ENCODE results near the gene GOLGA6L7.
"Not testable (repeated sequence)": the region's sequence is repeated elsewhere in the genome, so short reads cannot be mapped to it uniquely, and the experiment has no call there.

GOLGA6L7 gene

GRCh38 chr15:28861031-28861534, 12.6 kb upstream of the GOLGA6L7 start:
- TF ChIP-seq, protein P1, sequence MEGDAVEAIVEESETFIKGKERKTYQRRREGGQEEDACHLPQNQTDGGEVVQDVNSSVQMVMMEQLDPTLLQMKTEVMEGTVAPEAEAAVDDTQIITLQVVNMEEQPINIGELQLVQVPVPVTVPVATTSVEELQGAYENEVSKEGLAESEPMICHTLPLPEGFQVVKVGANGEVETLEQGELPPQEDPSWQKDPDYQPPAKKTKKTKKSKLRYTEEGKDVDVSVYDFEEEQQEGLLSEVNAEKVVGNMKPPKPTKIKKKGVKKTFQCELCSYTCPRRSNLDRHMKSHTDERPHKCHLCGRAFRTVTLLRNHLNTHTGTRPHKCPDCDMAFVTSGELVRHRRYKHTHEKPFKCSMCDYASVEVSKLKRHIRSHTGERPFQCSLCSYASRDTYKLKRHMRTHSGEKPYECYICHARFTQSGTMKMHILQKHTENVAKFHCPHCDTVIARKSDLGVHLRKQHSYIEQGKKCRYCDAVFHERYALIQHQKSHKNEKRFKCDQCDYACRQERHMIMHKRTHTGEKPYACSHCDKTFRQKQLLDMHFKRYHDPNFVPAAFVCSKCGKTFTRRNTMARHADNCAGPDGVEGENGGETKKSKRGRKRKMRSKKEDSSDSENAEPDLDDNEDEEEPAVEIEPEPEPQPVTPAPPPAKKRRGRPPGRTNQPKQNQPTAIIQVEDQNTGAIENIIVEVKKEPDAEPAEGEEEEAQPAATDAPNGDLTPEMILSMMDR (IDR thresholded peaks at IDR 0.05; ENCODE audit: control insufficient read depth, insufficient read depth, low read depth, low read length, missing control alignments), result no peak
- no peak overlapping the region for H3K4me3 ChIP-seq (ENCODE audit: control insufficient read depth, low read depth, low read length)
- peak; percentile 3 for DNase-seq (ENCODE audit: low read depth)

DNA sequence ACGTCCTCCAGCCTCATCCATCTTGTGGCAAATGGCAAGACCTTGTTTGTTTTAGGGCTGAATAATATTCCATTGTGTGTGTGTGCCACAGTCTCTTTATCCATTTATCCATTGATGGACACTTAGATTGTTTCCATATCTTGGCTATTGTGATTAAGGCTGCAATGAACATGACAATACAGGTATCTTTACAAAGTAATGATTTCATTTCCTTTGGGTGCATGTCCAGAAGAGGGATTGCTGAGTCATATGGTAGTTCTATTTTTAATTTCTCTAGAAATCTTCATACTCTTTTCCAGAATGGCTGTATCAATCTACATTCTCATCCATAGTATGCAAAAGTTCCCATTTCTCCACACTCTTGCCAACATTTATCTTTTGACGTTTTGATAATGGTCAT, 6.1 kb upstream of the GOLGA6L7 start:
- DNase-seq (ENCODE audit: low read depth); H3K4me3 ChIP-seq (ENCODE audit: control insufficient read depth, low read depth, low read length): not testable (repeated sequence)

- H3K4me3 ChIP-seq (ENCODE audit: control insufficient read depth, low read depth, low read length); DNase-seq (ENCODE audit: low read depth): not testable (repeated sequence)
These were observed 5.2 kb upstream of the GOLGA6L7 start for GRCh38 chr15:28853654-28854053.

DNA sequence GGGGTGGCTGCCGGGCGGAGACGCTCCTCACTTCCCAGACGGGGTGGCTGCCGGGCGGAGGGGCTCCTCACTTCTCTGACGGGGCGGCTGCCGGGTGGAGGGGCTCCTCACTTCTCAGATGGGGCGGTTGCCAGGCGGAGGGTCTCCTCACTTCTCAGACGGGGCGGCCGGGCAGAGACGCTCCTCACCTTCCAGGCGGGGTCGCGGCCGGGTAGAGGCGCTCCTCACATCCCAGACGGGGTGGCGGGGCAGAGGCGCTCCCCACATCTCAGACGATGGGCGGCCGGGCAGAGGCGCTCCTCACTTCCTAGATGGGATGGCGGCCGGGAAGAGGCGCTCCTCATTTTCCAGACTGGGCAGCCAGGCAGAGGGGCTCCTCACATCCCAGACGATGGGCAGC, 1.3 kb upstream of the GOLGA6L7 start:
- not testable (repeated sequence) for DNase-seq (ENCODE audit: low read depth); H3K4me3 ChIP-seq (ENCODE audit: control insufficient read depth, low read depth, low read length)

DNA sequence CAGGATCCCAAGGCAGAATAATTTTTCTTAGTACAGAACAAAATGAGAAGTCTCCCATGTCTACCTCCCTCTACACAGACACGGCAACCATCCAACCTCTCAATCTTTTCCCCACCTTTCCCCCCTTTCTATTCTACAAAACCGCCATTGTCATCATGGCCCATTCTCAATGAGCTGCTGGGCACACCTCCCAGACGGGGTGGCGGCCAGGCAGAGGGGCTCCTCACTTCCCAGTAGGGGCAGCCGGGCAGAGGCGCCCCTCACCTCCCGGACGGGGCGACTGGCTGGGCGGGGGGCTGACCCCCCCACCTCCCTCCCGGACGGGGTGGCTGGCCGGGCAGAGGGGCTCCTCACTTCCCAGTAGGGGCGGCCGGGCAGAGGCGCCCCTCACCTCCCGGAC, 827 bp upstream of the GOLGA6L7 start:
- H3K4me3 ChIP-seq (ENCODE audit: control insufficient read depth, low read depth, low read length); DNase-seq (ENCODE audit: low read depth): not testable (repeated sequence)

GRCh38 chr15:28847959-28848358, 485 bp downstream of the GOLGA6L7 start:
- not testable (repeated sequence) for DNase-seq (ENCODE audit: low read depth); H3K4me3 ChIP-seq (ENCODE audit: control insufficient read depth, low read depth, low read length)

- not testable (repeated sequence) for DNase-seq (ENCODE audit: low read depth); H3K4me3 ChIP-seq (ENCODE audit: control insufficient read depth, low read depth, low read length)
These were observed 1.2 kb downstream of the GOLGA6L7 start for GRCh38 chr15:28847247-28847646.

DNA sequence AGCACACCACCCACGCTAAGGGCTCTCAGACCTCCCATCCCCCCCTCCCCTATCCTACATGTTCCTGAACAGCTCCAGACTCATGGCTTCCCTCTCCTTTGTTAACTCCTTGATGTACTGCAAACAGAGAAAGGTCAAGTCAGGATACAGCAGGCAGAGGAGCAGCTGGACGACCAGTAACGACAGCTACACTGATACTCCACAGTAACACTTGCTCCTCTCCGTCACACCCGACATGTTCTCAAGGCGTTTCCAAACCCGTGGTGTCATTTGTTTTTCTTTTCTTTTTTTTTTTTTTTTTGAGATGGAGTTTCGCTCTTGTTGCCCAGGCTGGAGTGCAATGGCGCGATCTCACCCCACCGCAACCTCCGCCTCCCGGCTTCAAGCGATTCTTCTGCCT, 4.3 kb downstream of the GOLGA6L7 start:
- H3K4me3 ChIP-seq (ENCODE audit: control insufficient read depth, low read depth, low read length); DNase-seq (ENCODE audit: low read depth): not testable (repeated sequence)

- DNase-seq (ENCODE audit: low read depth); H3K4me3 ChIP-seq (ENCODE audit: control insufficient read depth, low read depth, low read length): not testable (repeated sequence)
These were observed 4.9 kb downstream of the GOLGA6L7 start for GRCh38 chr15:28843520-28843919.

GRCh38 chr15:28842210-28842609, 6.2 kb downstream of the GOLGA6L7 start:
- H3K4me3 ChIP-seq (ENCODE audit: control insufficient read depth, low read depth, low read length); DNase-seq (ENCODE audit: low read depth): not testable (repeated sequence)

DNA sequence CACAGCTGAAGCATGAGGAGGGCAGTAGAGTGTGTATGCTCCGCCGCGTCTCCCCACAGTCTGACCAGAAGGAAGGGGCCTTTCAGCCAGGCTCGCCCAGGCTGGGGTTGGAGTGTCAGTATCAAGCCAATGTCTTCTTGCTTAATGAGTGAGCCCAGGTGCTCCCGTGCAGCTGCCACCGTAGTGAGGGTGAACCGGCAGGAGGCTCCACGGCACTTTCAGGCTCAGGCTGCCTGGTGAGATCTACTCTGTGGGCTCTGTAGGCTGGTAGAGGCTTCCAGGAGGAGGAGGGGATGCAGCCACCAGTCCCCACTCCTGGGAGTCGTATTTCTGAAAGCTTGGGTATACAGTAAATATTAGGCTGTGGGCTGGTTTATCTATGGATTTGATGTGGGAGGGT, 8.2 kb downstream of the GOLGA6L7 start:
- not testable (repeated sequence) for DNase-seq (ENCODE audit: low read depth); H3K4me3 ChIP-seq (ENCODE audit: control insufficient read depth, low read depth, low read length)

DNA sequence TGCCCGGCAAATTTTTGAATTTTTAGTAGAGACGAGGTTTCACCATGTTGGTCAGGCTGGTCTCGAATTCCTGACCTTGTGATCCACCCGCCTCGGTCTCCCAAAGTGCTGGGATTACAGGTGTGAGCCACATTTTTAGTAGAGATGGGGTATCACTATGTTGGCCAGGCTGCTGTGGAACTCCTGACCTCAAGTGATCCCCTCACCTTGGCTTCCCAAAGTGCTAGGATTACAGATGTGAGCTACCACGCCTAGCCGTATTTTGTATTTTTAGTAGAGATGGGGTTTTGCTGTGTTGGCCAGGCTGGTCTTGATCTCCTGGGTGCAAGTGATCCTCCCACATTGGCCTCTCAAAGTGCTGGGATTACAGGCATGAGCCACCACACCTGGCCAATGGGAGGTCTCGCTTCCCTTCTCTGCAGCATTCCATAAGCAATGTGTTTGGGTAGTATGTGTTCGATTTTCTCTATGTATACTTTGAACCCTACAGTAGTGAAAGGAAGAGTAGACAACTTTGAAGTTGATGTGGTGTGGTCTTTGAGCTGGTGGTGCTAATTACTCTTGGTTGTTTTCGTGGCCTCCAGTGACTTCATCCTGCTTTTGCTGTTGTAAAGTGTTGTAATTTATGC, 13.4 kb downstream of the GOLGA6L7 start:
- not testable (repeated sequence) for H3K4me3 ChIP-seq (ENCODE audit: control insufficient read depth, low read depth, low read length); DNase-seq (ENCODE audit: low read depth)

DNA sequence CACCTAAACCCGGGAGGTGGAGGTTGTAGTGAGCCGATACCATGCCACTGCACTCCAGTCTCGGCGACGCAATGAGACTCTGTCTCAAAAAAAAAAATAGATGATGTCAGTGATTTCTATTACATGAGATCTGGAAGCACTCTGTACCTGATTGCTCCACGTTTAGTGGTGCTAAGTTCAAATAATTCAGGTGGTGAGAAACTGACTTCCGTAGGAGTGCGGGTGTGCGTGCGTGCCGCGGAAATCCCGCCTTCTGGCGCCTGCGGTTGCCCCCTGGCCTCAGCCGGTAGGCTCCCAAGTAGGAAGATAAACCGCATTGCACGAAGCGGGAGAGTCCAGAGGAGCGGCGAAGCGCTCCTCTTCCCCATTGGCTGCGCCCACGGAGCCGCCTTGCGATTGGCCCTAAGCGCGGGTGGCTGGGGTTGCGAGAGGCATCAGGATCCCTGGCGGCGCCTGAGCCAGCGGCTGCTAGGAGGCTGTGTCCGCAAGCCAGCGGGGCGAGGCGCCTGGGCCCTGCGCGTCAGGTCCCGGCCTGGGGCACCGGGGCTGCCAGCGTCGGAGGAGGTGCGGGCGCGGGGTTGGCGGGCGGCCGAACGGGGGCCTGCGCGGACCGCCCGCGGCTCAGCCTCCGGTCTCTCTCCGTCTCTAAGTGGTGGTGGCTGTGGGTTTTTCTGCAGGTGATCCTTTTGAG, 16.4 kb downstream of the GOLGA6L7 start:
- H3K4me3 ChIP-seq (ENCODE audit: control insufficient read depth, low read depth, low read length); DNase-seq (ENCODE audit: low read depth): not testable (repeated sequence)

DNA sequence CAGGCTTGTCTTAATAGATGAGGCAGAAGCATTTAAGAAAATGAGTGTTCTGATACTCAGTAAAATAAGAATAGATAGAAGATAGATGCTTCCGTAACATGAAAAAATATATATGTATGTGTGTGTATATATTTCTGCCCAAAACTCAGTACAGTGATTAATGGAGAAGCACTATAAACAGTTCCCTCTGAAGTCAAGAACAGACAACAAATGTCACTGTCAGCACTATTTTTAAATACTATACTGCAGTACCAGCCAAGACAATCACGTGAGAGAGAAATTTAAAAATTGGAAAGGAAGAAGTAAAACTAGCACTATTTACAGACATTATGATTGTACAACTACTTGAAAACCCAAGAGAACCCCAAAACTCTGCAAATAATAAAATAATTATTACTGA, 27.0 kb downstream of the GOLGA6L7 start:
- DNase-seq (ENCODE audit: low read depth); H3K4me3 ChIP-seq (ENCODE audit: control insufficient read depth, low read depth, low read length): not testable (repeated sequence)

GRCh38 chr15:28819930-28820295, 28.5 kb downstream of the GOLGA6L7 start:
- not testable (repeated sequence) for H3K4me3 ChIP-seq (ENCODE audit: control insufficient read depth, low read depth, low read length); DNase-seq (ENCODE audit: low read depth)

GRCh38 chr15:28819019-28819929, 29.2 kb downstream of the GOLGA6L7 start:
- not testable (repeated sequence) for DNase-seq (ENCODE audit: low read depth); H3K4me3 ChIP-seq (ENCODE audit: control insufficient read depth, low read depth, low read length)

DNA sequence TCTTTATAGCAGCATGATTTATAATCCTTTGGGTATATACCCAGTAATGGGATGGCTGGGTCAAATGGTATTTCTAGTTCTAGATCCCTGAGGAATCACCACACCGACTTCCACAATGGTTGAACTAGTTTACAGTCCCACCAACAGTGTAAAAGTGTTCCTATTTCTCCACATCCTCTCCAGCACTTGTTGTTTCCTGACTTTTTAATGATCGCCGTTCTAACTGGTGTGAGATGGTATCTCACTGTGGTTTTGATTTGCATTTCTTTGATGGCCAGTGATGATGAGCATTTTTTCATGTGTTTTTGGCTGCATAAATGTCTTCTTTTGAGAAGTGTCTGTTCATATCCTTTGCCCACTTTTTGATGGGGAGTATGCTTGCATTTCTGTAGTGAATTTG, 30.3 kb downstream of the GOLGA6L7 start:
- not testable (repeated sequence) for DNase-seq (ENCODE audit: low read depth)

More for the DNA sequence above, 30.3 kb downstream of the GOLGA6L7 start:
- H3K4me3 ChIP-seq (ENCODE audit: control insufficient read depth, low read depth, low read length), result not testable (repeated sequence)

All from AG09309 (cell line).